Measurements from ENCODE around the gene F2RL3. TPM values are rescaled to one million over a fixed set of nuclear protein-coding genes. Genes with fewer than 3 reads are reported as not detected.
A peak's percentile ranks its signal among the peaks of the same experiment; 100 is the strongest.

F2RL3 gene
- total and polyA plus RNA-seq, 3 experiments from 2014 or later, result not detected

GRCh38 chr19:16899566-16900075 lies 10.8 kb downstream of the F2RL3 start:
- DNase-seq, result no peak
- Histone ChIP-seq H3K4me1 (ENCODE audit: insufficient read depth, low read length) (peaks cover 7% of the 10 kb centered on the region), H3K27ac (ENCODE audit: low read depth, low read length) (no peak overlapping the region), H3K36me3 (ENCODE audit: insufficient read depth, low read length) (no peaks in the 10 kb centered on the region), H3K27me3 (ENCODE audit: insufficient read depth, low read length, poor library complexity, severe bottlenecking) (peaks cover 3% of the 10 kb centered on the region), H3K4me3 (ENCODE audit: low read length) (no peak overlapping the region), H3K9me3 (ENCODE audit: low read length) (no peaks in the 10 kb centered on the region)
- H3K27me3 Mint-ChIP-seq, result peaks cover 9 to 15% of the 10 kb centered on the region in 2 donors
- ChIA-PET POLR2A (no interaction called here), CTCF (no interaction called here)
- no peaks in the 10 kb centered on the region for H3K36me3 Mint-ChIP-seq
- H3K9me3 Mint-ChIP-seq, result peaks cover 0 to 4% (median 0%) of the 10 kb centered on the region in 5 donors
- H3K4me3 Mint-ChIP-seq, result peak overlapping the region in 4 of 7 donors; percentile 39 to 58 (median 48)
- peaks cover 17 to 27% (median 19%) of the 10 kb centered on the region in 3 donors for H3K4me1 Mint-ChIP-seq
- H3K27ac Mint-ChIP-seq, result peak overlapping the region in 3 of 8 donors; percentile 39 to 79 (median 58)

DNA sequence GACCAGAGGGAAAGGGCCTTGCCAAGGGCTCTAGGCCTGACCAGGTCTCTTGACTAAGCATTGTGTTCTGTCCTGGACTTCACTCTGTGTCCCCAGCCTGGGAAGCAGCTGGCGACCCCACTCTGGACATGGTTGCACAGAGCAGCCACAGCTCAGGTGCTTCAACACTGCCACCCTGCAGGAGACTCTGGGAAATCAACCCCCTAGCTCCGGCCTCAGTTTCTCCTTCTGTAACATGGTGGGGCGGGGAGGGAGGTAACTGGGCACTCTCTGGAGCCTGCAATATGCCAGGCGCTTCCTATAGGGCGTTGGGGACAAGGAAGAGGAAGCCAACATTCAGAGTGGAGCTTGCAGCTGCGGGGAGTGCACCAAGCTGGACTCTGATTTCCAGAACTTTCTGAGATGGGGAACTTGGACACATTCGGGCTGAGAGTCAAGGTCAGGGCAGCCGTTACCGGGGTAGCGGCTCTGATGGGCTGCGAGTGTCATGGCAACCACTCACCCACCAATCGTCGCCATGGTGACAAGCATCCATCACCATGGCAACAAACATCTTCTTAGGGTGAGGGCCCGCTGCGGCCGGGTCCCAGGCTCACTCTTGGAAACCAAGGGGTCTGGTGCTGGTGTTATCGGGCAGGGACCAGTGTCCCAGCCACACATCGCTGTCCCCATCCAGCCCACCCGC lies 12.8 kb downstream of the F2RL3 start:
- Histone ChIP-seq H3K4me3 (ENCODE audit: low read length) (no peak overlapping the region), H3K4me1 (ENCODE audit: insufficient read depth, low read length) (peaks cover 7% of the 10 kb centered on the region), H3K9me3 (ENCODE audit: low read length) (no peaks in the 10 kb centered on the region), H3K36me3 (ENCODE audit: insufficient read depth, low read length) (no peaks in the 10 kb centered on the region), H3K27me3 (ENCODE audit: insufficient read depth, low read length, poor library complexity, severe bottlenecking) (no peaks in the 10 kb centered on the region), H3K27ac (ENCODE audit: low read depth, low read length) (no peak overlapping the region)
- H3K27ac Mint-ChIP-seq, result peak overlapping the region in 3 of 8 donors; percentile 60 to 77 (median 69)
- H3K9me3 Mint-ChIP-seq, result peaks cover 0 to 4% (median 0%) of the 10 kb centered on the region in 5 donors
- H3K27me3 Mint-ChIP-seq, result peaks cover 7 to 8% of the 10 kb centered on the region in 2 donors
- H3K4me1 Mint-ChIP-seq, result peaks cover 12 to 18% (median 16%) of the 10 kb centered on the region in 3 donors
- no peak overlapping the region for H3K4me3 Mint-ChIP-seq
- ChIA-PET POLR2A (no interaction called here), CTCF (no interaction called here)
- no peaks in the 10 kb centered on the region for H3K36me3 Mint-ChIP-seq
- no peak for DNase-seq

DNA sequence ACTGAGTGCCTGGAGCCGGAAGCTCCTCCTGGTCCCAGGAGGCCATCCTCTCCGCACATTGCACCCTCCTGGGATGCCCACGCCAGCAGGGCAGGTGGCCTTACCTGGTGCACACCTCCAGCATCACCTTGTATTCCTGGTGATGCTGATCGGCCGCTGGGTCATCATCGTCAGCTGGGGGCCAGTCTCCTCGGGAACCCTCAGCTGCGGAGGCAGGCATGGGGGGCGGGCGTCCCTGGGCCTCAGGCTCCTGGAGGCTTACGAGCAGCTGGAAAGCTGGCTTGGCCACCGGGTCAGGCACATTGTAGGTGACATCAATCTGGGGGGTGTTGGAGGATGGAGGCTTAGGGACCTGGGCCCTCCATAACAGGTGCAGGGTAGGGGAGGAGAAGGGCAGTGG lies 13.7 kb downstream of the F2RL3 start:
- H3K4me3 Mint-ChIP-seq, result no peak overlapping the region
- H3K36me3 Mint-ChIP-seq, result no peaks in the 10 kb centered on the region
- Histone ChIP-seq H3K36me3 (ENCODE audit: insufficient read depth, low read length) (no peaks in the 10 kb centered on the region), H3K27ac (ENCODE audit: low read depth, low read length) (no peak overlapping the region), H3K4me3 (ENCODE audit: low read length) (no peak overlapping the region), H3K27me3 (ENCODE audit: insufficient read depth, low read length, poor library complexity, severe bottlenecking) (no peaks in the 10 kb centered on the region), H3K9me3 (ENCODE audit: low read length) (no peaks in the 10 kb centered on the region), H3K4me1 (ENCODE audit: insufficient read depth, low read length) (peaks cover 7% of the 10 kb centered on the region)
- peaks cover 0 to 4% (median 0%) of the 10 kb centered on the region in 5 donors for H3K9me3 Mint-ChIP-seq
- ChIA-PET CTCF (no interaction called here), POLR2A (no interaction called here)
- peaks cover 7 to 8% of the 10 kb centered on the region in 2 donors for H3K27me3 Mint-ChIP-seq
- no peak for DNase-seq
- H3K27ac Mint-ChIP-seq, result no peak overlapping the region
- peaks cover 12 to 17% (median 15%) of the 10 kb centered on the region in 3 donors for H3K4me1 Mint-ChIP-seq

GRCh38 chr19:16903347-16903746 lies 14.5 kb downstream of the F2RL3 start:
- Mint-ChIP-seq H3K36me3 (no peaks in the 10 kb centered on the region), H3K27ac (no peak overlapping the region), H3K4me3 (no peak overlapping the region), H3K4me1 (peaks cover 9 to 14% (median 13%) of the 10 kb centered on the region in 3 donors), H3K9me3 (peaks cover 0 to 2% (median 0%) of the 10 kb centered on the region in 5 donors), H3K27me3 (peaks cover 4 to 5% of the 10 kb centered on the region in 2 donors)
- no peak for DNase-seq
- Histone ChIP-seq H3K27me3 (ENCODE audit: insufficient read depth, low read length, poor library complexity, severe bottlenecking) (no peaks in the 10 kb centered on the region), H3K4me3 (ENCODE audit: low read length) (no peak overlapping the region), H3K27ac (ENCODE audit: low read depth, low read length) (no peak overlapping the region), H3K4me1 (ENCODE audit: insufficient read depth, low read length) (peaks cover 7% of the 10 kb centered on the region), H3K9me3 (ENCODE audit: low read length) (no peaks in the 10 kb centered on the region), H3K36me3 (ENCODE audit: insufficient read depth, low read length) (no peaks in the 10 kb centered on the region)
- CTCF ChIA-PET, result no interaction called here
- POLR2A ChIA-PET, result no interaction called here

- peaks cover 5 to 6% (median 5%) of the 10 kb centered on the region in 3 donors for H3K4me1 Mint-ChIP-seq
- no peak for DNase-seq
- Histone ChIP-seq H3K4me3 (ENCODE audit: low read length) (no peak overlapping the region), H3K36me3 (ENCODE audit: insufficient read depth, low read length) (no peaks in the 10 kb centered on the region), H3K4me1 (ENCODE audit: insufficient read depth, low read length) (peaks cover 3% of the 10 kb centered on the region), H3K9me3 (ENCODE audit: low read length) (no peaks in the 10 kb centered on the region), H3K27ac (ENCODE audit: low read depth, low read length) (no peak overlapping the region), H3K27me3 (ENCODE audit: insufficient read depth, low read length, poor library complexity, severe bottlenecking) (no peaks in the 10 kb centered on the region)
- H3K27me3 Mint-ChIP-seq, result peaks cover 0 to 2% of the 10 kb centered on the region in 2 donors
- no peaks in the 10 kb centered on the region for H3K36me3 Mint-ChIP-seq
- H3K9me3 Mint-ChIP-seq, result peaks cover 0 to 2% (median 0%) of the 10 kb centered on the region in 5 donors
- CTCF ChIA-PET, result no interaction called here
- POLR2A ChIA-PET, result no interaction called here
- H3K4me3 Mint-ChIP-seq, result no peak overlapping the region
- H3K27ac Mint-ChIP-seq, result no peak overlapping the region
Observed at GRCh38 chr19:16904599-16904998, 15.8 kb downstream of the F2RL3 start.

DNA sequence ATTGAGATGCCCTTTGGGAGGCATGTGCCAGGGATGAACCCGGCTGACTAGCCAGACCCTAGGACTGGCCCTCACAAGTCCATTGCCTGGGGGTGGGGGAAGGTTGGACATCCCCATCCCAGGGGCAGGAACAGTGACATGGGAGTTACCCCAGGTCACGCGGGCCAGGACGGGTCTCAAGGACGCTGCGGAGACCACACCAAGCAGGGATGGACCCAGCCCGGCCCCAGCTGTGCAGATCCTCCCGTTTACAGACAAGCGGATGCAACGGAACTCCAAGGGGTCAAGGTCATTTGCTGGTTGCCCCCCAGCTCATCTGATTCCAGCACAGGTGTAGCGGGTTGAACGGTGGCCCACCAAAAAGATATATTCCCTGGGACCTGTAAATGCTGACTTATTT lies 20.0 kb downstream of the F2RL3 start:
- H3K27ac ChIP-seq (ENCODE audit: low read depth, low read length), result no peak overlapping the region
- H3K4me1 Mint-ChIP-seq, result no peaks in the 10 kb centered on the region
- H3K36me3 ChIP-seq (ENCODE audit: insufficient read depth, low read length), result no peaks in the 10 kb centered on the region
- DNase-seq, result peak in 1 of 5 donors; percentile 23
- peaks cover 3 to 4% of the 10 kb centered on the region in 2 donors for H3K27me3 Mint-ChIP-seq
- ChIA-PET POLR2A (no interaction called here), CTCF (no interaction called here)
- no peaks in the 10 kb centered on the region for H3K4me1 ChIP-seq (ENCODE audit: insufficient read depth, low read length)
- H3K27me3 ChIP-seq (ENCODE audit: insufficient read depth, low read length, poor library complexity, severe bottlenecking), result no peaks in the 10 kb centered on the region
- no peak overlapping the region for H3K4me3 Mint-ChIP-seq
- H3K4me3 ChIP-seq (ENCODE audit: low read length), result no peak overlapping the region
- peaks cover 11 to 22% (median 19%) of the 10 kb centered on the region in 5 donors for H3K9me3 Mint-ChIP-seq
- peaks cover 13% of the 10 kb centered on the region for H3K9me3 ChIP-seq (ENCODE audit: low read length)
- peaks cover 0 to 15% (median 0%) of the 10 kb centered on the region in 3 donors for H3K36me3 Mint-ChIP-seq
- H3K27ac Mint-ChIP-seq, result no peak overlapping the region

DNA sequence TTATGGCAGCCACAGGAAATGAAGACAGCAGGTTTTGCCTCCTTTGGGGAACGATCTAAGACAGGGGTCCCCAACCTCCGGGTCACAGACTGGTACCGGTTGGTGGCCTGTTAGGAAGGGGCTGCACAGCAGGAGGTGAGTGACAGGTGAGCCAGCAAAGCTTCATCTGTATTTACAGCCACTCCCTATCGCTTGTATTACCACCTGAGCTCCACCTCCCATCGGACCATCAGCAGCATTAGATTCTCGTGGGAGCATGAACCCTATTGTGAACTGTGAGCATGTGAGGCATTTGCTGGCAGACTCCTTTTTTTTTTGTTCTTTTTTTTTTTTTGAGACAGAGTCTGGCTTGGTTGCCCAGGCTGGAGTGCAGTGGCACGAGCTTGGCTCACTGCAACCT lies 22.2 kb downstream of the F2RL3 start:
- CTCF ChIA-PET, result no interaction called here
- no peak for DNase-seq
- peaks cover 0 to 15% (median 0%) of the 10 kb centered on the region in 3 donors for H3K36me3 Mint-ChIP-seq
- Histone ChIP-seq H3K36me3 (ENCODE audit: insufficient read depth, low read length) (no peaks in the 10 kb centered on the region), H3K27ac (ENCODE audit: low read depth, low read length) (no peak overlapping the region), H3K4me3 (ENCODE audit: low read length) (no peak overlapping the region), H3K9me3 (ENCODE audit: low read length) (peaks cover 13% of the 10 kb centered on the region), H3K4me1 (ENCODE audit: insufficient read depth, low read length) (no peaks in the 10 kb centered on the region), H3K27me3 (ENCODE audit: insufficient read depth, low read length, poor library complexity, severe bottlenecking) (no peaks in the 10 kb centered on the region)
- H3K4me3 Mint-ChIP-seq, result no peak overlapping the region
- POLR2A ChIA-PET, result no interaction called here
- no peaks in the 10 kb centered on the region for H3K4me1 Mint-ChIP-seq
- no peak overlapping the region for H3K27ac Mint-ChIP-seq
- peaks cover 5 to 7% of the 10 kb centered on the region in 2 donors for H3K27me3 Mint-ChIP-seq
- peaks cover 11 to 33% (median 23%) of the 10 kb centered on the region in 5 donors for H3K9me3 Mint-ChIP-seq

DNA sequence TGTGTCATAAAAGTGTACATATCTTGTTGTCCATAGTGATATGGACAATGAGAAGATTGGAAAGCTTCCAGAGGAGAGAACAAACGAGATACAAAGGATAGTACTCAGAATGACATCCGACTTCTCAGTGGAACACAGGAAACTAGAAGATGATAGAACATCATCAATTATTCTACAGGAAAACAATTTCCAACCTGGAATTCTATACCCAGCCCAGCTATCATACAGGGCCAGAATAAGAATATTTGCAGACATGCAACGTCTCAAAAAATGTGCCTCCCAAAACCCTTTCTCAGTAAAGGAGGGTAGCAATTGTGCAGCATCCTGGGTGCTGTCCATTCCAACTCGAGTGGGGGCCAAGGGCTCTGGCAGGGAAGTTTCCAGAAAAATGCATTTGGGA lies 24.0 kb downstream of the F2RL3 start:
- H3K27me3 ChIP-seq (ENCODE audit: insufficient read depth, low read length, poor library complexity, severe bottlenecking), result no peaks in the 10 kb centered on the region
- no peaks in the 10 kb centered on the region for H3K4me1 Mint-ChIP-seq
- H3K4me3 ChIP-seq (ENCODE audit: low read length), result no peak overlapping the region
- POLR2A ChIA-PET, result no interaction called here
- no peak overlapping the region for H3K27ac Mint-ChIP-seq
- H3K36me3 ChIP-seq (ENCODE audit: insufficient read depth, low read length), result no peaks in the 10 kb centered on the region
- no peak overlapping the region for H3K27ac ChIP-seq (ENCODE audit: low read depth, low read length)
- CTCF ChIA-PET, result no interaction called here
- peaks cover 13% of the 10 kb centered on the region for H3K9me3 ChIP-seq (ENCODE audit: low read length)
- peaks cover 0 to 15% (median 0%) of the 10 kb centered on the region in 3 donors for H3K36me3 Mint-ChIP-seq
- no peak overlapping the region for H3K4me3 Mint-ChIP-seq
- peaks cover 12 to 16% of the 10 kb centered on the region in 2 donors for H3K27me3 Mint-ChIP-seq
- H3K4me1 ChIP-seq (ENCODE audit: insufficient read depth, low read length), result no peaks in the 10 kb centered on the region
- H3K9me3 Mint-ChIP-seq, result peaks cover 11 to 33% (median 23%) of the 10 kb centered on the region in 5 donors
- no peak for DNase-seq
